WTC11 (cell line): ENCODE results near the gene FCN2. TPM values are rescaled to one million over a fixed set of nuclear protein-coding genes. Genes with fewer than 3 reads are reported as not detected.

ENCODE experiments used
- ATAC-seq: fragments of 200-7000 bp; cut with Tn5 transposase; 2 replicates; pipeline ENCODE4 v1.10.0; 2021; ENCODE audit warnings: mild to moderate bottlenecking, moderate library complexity
- CTCF ChIA-PET: fragments of 300-600 bp; sonication (Branson Sonifier 250); formaldehyde crosslinking; loops from one replicate; lab custom pipeline; 2021; ENCODE audit warnings: antibody characterized with exemption; lab: Charles Lee
- POLR2A ChIA-PET: fragments of 350-600 bp; sonication (Branson Sonifier 250); formaldehyde crosslinking; loops from one replicate; lab custom pipeline; 2021; ENCODE audit warnings: antibody characterized with exemption; lab: Charles Lee
- DNase-seq: peaks from one replicate; pipeline ENCODE4 v3.0.0; 2021; ENCODE audit warnings: low spot score
- H3K27ac Mint-ChIP-seq: 2 replicates; pipeline ENCODE4 v1.8.0; 2021; ENCODE audit warnings: mixed read lengths
- H3K27me3 Mint-ChIP-seq: 2 replicates; pipeline ENCODE4 v1.8.0; 2021; ENCODE audit warnings: low read depth, mild to moderate bottlenecking, moderate library complexity, mixed read lengths
- H3K36me3 Mint-ChIP-seq: 2 replicates; pipeline ENCODE4 v1.8.0; 2021; ENCODE audit warnings: mixed read lengths
- H3K4me1 Mint-ChIP-seq: 2 replicates; pipeline ENCODE4 v1.8.0; 2022; ENCODE audit warnings: mixed read lengths
- H3K4me3 Mint-ChIP-seq: 2 replicates; pipeline ENCODE4 v1.8.0; 2021; ENCODE audit warnings: mild to moderate bottlenecking, moderate library complexity, mixed read lengths
- H3K9me3 Mint-ChIP-seq: 2 replicates; pipeline ENCODE4 v1.8.0; 2021; ENCODE audit warnings: mixed read lengths
- ETV6 ChIP-seq: sonication (generic); formaldehyde crosslinking; IDR thresholded peaks from 2 replicates; pipeline ENCODE4 v1.8.1; 2022; ENCODE audit warnings: mild to moderate bottlenecking, missing genetic modification reagents
- FOXJ3 ChIP-seq: sonication (generic); formaldehyde crosslinking; IDR thresholded peaks from 2 replicates; pipeline ENCODE4 v1.9.0; 2021; ENCODE audit warnings: missing genetic modification reagents, mild to moderate bottlenecking, borderline replicate concordance
- GABPB1 ChIP-seq: sonication (generic); formaldehyde crosslinking; IDR thresholded peaks from 2 replicates; pipeline ENCODE4 v1.8.1; 2023; ENCODE audit warnings: mild to moderate bottlenecking, missing genetic modification reagents
- NFATC4 ChIP-seq: fragments of 250-450 bp; sonication (Bioruptor Pico); IDR thresholded peaks from 2 replicates; pipeline ENCODE4 v1.9.0; 2021; ENCODE audit warnings: mild to moderate bottlenecking
- NR2C2 ChIP-seq: sonication (generic); formaldehyde crosslinking; IDR thresholded peaks from 2 replicates; pipeline ENCODE4 v1.8.0; 2022; ENCODE audit warnings: mild to moderate bottlenecking, missing genetic modification reagents
- NR3C1 ChIP-seq: sonication (generic); formaldehyde crosslinking; conservative IDR thresholded peaks from 2 replicates; pipeline ENCODE4 v1.8.1; 2023; ENCODE audit warnings: low read depth, mild to moderate bottlenecking, missing genetic modification reagents
- OVOL2 ChIP-seq: fragments of 250-450 bp; sonication (Bioruptor Pico); IDR thresholded peaks from 2 replicates; pipeline ENCODE4 v1.9.0; 2021; ENCODE audit warnings: mild to moderate bottlenecking, borderline replicate concordance
- RELA ChIP-seq: sonication (generic); formaldehyde crosslinking; IDR thresholded peaks from 2 replicates; pipeline ENCODE4 v1.8.1; 2022; ENCODE audit warnings: missing genetic modification reagents, mild to moderate bottlenecking, borderline replicate concordance
- RORB ChIP-seq: fragments of 250-450 bp; sonication (Bioruptor Pico); IDR thresholded peaks from 2 replicates; pipeline ENCODE4 v1.9.0; 2021; ENCODE audit warnings: mild to moderate bottlenecking
- SOX15 ChIP-seq: fragments of 250-450 bp; sonication (Bioruptor Pico); IDR thresholded peaks from 2 replicates; pipeline ENCODE4 v1.9.0; 2021; ENCODE audit warnings: mild to moderate bottlenecking
- TP53 ChIP-seq: sonication (generic); formaldehyde crosslinking; IDR thresholded peaks from 2 replicates; pipeline ENCODE4 v1.8.1; 2023; ENCODE audit warnings: mild to moderate bottlenecking, missing genetic modification reagents
- ZBTB21 ChIP-seq: sonication (generic); formaldehyde crosslinking; IDR thresholded peaks from 2 replicates; pipeline ENCODE4 v1.8.1; 2023; ENCODE audit warnings: mild to moderate bottlenecking, missing genetic modification reagents, borderline replicate concordance
- ZNF121 ChIP-seq: sonication (generic); formaldehyde crosslinking; IDR thresholded peaks from 2 replicates; pipeline ENCODE4 v1.8.0; 2023; ENCODE audit warnings: missing genetic modification reagents
- ZNF138 ChIP-seq: sonication (generic); formaldehyde crosslinking; conservative IDR thresholded peaks from 2 replicates; pipeline ENCODE4 v1.8.1; 2022; ENCODE audit warnings: mild to moderate bottlenecking, moderate library complexity, missing genetic modification reagents
- ZNF232 ChIP-seq: sonication (generic); formaldehyde crosslinking; IDR thresholded peaks from 2 replicates; pipeline ENCODE4 v1.8.0; 2022; ENCODE audit warnings: mild to moderate bottlenecking, missing genetic modification reagents
- ZNF423 ChIP-seq: fragments of 250-450 bp; sonication (Bioruptor Pico); IDR thresholded peaks from 2 replicates; pipeline ENCODE4 v2.1.2; 2022; ENCODE audit warnings: mild to moderate bottlenecking, moderate library complexity
- total RNA-seq: library from RNA; stranded (reverse); gene quantifications from 3 replicates; pipeline ENCODE4 v1.2.3, GENCODE V29; 2021
- TF ChIP-seq, protein P1 (sequence below): sonication (generic); formaldehyde crosslinking; IDR thresholded peaks from 2 replicates; pipeline ENCODE4 v1.8.0; 2022; ENCODE audit warnings: mild to moderate bottlenecking, missing genetic modification reagents
- TF ChIP-seq, protein P2 (sequence below): sonication (generic); formaldehyde crosslinking; IDR thresholded peaks from 2 replicates; pipeline ENCODE4 v1.8.0; 2022; ENCODE audit warnings: missing genetic modification reagents
- TF ChIP-seq, protein P3 (sequence below): fragments of 250-450 bp; sonication (Bioruptor Pico); IDR thresholded peaks from 2 replicates; pipeline ENCODE4 v1.9.0; 2021; ENCODE audit warnings: mild to moderate bottlenecking
- TF ChIP-seq, protein P4 (sequence below): sonication (generic); formaldehyde crosslinking; IDR thresholded peaks from 2 replicates; pipeline ENCODE4 v1.8.1; 2023; ENCODE audit warnings: mild to moderate bottlenecking, missing genetic modification reagents
- TF ChIP-seq, protein P5 (sequence below): fragments of 250-450 bp; sonication (Bioruptor Pico); IDR thresholded peaks from 2 replicates; pipeline ENCODE4 v1.9.0; 2021; ENCODE audit warnings: mild to moderate bottlenecking, borderline replicate concordance

Gene FCN2
- total RNA-seq, 1 experiment from 2014 or later = not detected

DNA sequence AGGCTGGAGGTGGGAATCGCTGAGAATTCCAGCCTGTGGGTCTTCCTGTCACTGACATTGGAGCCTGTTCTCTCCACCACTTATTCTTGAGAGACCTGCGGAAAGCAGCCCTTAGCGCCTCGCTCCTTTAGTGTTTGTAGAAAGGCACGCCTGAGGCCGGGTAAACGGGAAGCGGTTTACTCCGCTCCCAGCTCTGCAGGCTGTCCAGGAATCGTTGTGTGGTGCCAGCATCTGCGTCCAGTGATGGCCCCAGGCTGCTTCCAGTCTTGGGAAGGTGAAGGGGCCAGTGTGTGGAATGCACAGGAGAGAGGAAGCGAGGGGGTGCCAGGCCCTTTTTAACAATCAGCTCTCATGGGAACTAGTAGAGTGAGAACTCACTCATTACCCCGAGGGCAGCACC, 44.6 kb upstream of the FCN2 start:
- TF ChIP-seq RORB (CRISPR knock-in tag) (no peak), ZNF121 (CRISPR knock-in tag) (no peak), GABPB1 (CRISPR knock-in tag) (no peak), SOX15 (CRISPR knock-in tag) (no peak), OVOL2 (CRISPR knock-in tag) (no peak), NR2C2 (CRISPR knock-in tag) (no peak), ZBTB21 (CRISPR knock-in tag) (no peak), ZNF423 (CRISPR knock-in tag) (no peak), RELA (CRISPR knock-in tag) (no peak), NFATC4 (no peak), ZNF232 (CRISPR knock-in tag) (no peak), NR3C1 (CRISPR knock-in tag) (no peak)
- TF ChIP-seq, protein P1, sequence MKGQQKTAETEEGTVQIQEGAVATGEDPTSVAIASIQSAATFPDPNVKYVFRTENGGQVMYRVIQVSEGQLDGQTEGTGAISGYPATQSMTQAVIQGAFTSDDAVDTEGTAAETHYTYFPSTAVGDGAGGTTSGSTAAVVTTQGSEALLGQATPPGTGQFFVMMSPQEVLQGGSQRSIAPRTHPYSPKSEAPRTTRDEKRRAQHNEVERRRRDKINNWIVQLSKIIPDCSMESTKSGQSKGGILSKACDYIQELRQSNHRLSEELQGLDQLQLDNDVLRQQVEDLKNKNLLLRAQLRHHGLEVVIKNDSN (CRISPR knock-in tag) = no peak
- TF ChIP-seq, protein P2, sequence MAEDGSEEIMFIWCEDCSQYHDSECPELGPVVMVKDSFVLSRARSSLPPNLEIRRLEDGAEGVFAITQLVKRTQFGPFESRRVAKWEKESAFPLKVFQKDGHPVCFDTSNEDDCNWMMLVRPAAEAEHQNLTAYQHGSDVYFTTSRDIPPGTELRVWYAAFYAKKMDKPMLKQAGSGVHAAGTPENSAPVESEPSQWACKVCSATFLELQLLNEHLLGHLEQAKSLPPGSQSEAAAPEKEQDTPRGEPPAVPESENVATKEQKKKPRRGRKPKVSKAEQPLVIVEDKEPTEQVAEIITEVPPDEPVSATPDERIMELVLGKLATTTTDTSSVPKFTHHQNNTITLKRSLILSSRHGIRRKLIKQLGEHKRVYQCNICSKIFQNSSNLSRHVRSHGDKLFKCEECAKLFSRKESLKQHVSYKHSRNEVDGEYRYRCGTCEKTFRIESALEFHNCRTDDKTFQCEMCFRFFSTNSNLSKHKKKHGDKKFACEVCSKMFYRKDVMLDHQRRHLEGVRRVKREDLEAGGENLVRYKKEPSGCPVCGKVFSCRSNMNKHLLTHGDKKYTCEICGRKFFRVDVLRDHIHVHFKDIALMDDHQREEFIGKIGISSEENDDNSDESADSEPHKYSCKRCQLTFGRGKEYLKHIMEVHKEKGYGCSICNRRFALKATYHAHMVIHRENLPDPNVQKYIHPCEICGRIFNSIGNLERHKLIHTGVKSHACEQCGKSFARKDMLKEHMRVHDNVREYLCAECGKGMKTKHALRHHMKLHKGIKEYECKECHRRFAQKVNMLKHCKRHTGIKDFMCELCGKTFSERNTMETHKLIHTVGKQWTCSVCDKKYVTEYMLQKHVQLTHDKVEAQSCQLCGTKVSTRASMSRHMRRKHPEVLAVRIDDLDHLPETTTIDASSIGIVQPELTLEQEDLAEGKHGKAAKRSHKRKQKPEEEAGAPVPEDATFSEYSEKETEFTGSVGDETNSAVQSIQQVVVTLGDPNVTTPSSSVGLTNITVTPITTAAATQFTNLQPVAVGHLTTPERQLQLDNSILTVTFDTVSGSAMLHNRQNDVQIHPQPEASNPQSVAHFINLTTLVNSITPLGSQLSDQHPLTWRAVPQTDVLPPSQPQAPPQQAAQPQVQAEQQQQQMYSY = no peak
- TF ChIP-seq, all 79 proteins: peak for 0
- CTCF ChIA-PET = interaction anchor here (0.5 to 1.9 kb wide), 2 partner anchors 54 to 57 kb away, joined by 3 to 6 read pairs; no protein-coding TSS in a partner anchor
- H3K27ac Mint-ChIP-seq = no peak overlapping the region
- POLR2A ChIA-PET = no interaction called here
- H3K4me1 Mint-ChIP-seq = no peaks in the 10 kb centered on the region
- no peak for DNase-seq
- ATAC-seq = no peak
- H3K27me3 Mint-ChIP-seq = no peaks in the 10 kb centered on the region
- H3K4me3 Mint-ChIP-seq = no peak overlapping the region
- H3K9me3 Mint-ChIP-seq = no peaks in the 10 kb centered on the region
- H3K36me3 Mint-ChIP-seq = no peaks in the 10 kb centered on the region

DNA sequence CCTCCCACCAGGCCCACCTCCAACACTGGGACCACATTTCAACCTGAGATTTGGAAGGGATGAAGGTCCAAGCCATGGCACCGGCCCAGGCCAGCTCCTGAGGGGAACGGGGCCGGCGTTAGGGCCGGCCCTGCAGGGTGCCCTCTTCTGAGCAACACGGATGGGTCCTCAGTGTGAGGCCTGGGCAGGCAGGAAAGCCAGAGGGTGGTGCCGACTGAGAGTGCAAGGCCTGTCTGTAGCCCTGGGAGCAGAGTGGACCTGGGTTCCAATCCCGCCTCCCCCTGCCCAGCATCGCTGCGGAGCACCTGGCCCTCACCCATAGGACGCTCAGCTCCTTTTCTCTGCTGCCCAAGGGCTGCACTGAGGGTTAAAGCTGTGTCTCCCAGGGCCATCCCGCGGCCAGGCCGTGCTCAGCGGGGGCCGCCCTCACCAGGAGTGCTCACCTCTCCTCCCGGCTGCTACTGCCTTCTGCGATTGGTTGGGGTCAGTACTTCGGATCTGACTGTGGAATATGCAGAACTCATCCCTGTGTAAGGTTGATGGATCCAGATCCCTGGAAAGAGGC, 44.1 kb upstream of the FCN2 start:
- CTCF ChIA-PET = interaction anchor here (0.5 to 1.9 kb wide), 2 partner anchors 54 to 57 kb away, joined by 3 to 6 read pairs; no protein-coding TSS in a partner anchor
- TF ChIP-seq FOXJ3 (no peak), ZNF121 (CRISPR knock-in tag) (no peak), NFATC4 (no peak), ETV6 (CRISPR knock-in tag) (no peak), TP53 (CRISPR knock-in tag) (no peak), ZNF138 (CRISPR knock-in tag) (no peak)
- TF ChIP-seq, protein P3, sequence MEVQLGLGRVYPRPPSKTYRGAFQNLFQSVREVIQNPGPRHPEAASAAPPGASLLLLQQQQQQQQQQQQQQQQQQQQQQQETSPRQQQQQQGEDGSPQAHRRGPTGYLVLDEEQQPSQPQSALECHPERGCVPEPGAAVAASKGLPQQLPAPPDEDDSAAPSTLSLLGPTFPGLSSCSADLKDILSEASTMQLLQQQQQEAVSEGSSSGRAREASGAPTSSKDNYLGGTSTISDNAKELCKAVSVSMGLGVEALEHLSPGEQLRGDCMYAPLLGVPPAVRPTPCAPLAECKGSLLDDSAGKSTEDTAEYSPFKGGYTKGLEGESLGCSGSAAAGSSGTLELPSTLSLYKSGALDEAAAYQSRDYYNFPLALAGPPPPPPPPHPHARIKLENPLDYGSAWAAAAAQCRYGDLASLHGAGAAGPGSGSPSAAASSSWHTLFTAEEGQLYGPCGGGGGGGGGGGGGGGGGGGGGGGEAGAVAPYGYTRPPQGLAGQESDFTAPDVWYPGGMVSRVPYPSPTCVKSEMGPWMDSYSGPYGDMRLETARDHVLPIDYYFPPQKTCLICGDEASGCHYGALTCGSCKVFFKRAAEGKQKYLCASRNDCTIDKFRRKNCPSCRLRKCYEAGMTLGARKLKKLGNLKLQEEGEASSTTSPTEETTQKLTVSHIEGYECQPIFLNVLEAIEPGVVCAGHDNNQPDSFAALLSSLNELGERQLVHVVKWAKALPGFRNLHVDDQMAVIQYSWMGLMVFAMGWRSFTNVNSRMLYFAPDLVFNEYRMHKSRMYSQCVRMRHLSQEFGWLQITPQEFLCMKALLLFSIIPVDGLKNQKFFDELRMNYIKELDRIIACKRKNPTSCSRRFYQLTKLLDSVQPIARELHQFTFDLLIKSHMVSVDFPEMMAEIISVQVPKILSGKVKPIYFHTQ (CRISPR knock-in tag) = no peak
- TF ChIP-seq, protein P4, sequence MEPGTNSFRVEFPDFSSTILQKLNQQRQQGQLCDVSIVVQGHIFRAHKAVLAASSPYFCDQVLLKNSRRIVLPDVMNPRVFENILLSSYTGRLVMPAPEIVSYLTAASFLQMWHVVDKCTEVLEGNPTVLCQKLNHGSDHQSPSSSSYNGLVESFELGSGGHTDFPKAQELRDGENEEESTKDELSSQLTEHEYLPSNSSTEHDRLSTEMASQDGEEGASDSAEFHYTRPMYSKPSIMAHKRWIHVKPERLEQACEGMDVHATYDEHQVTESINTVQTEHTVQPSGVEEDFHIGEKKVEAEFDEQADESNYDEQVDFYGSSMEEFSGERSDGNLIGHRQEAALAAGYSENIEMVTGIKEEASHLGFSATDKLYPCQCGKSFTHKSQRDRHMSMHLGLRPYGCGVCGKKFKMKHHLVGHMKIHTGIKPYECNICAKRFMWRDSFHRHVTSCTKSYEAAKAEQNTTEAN (CRISPR knock-in tag) = no peak
- TF ChIP-seq, protein P5, sequence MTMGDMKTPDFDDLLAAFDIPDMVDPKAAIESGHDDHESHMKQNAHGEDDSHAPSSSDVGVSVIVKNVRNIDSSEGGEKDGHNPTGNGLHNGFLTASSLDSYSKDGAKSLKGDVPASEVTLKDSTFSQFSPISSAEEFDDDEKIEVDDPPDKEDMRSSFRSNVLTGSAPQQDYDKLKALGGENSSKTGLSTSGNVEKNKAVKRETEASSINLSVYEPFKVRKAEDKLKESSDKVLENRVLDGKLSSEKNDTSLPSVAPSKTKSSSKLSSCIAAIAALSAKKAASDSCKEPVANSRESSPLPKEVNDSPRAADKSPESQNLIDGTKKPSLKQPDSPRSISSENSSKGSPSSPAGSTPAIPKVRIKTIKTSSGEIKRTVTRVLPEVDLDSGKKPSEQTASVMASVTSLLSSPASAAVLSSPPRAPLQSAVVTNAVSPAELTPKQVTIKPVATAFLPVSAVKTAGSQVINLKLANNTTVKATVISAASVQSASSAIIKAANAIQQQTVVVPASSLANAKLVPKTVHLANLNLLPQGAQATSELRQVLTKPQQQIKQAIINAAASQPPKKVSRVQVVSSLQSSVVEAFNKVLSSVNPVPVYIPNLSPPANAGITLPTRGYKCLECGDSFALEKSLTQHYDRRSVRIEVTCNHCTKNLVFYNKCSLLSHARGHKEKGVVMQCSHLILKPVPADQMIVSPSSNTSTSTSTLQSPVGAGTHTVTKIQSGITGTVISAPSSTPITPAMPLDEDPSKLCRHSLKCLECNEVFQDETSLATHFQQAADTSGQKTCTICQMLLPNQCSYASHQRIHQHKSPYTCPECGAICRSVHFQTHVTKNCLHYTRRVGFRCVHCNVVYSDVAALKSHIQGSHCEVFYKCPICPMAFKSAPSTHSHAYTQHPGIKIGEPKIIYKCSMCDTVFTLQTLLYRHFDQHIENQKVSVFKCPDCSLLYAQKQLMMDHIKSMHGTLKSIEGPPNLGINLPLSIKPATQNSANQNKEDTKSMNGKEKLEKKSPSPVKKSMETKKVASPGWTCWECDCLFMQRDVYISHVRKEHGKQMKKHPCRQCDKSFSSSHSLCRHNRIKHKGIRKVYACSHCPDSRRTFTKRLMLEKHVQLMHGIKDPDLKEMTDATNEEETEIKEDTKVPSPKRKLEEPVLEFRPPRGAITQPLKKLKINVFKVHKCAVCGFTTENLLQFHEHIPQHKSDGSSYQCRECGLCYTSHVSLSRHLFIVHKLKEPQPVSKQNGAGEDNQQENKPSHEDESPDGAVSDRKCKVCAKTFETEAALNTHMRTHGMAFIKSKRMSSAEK (CRISPR knock-in tag) = no peak
- no peak for ATAC-seq
- Mint-ChIP-seq H3K27ac (no peak overlapping the region; the same call in 1 of the 2 replicates), H3K27me3 (no peaks in the 10 kb centered on the region), H3K36me3 (no peaks in the 10 kb centered on the region), H3K4me3 (no peak overlapping the region), H3K9me3 (no peaks in the 10 kb centered on the region), H3K4me1 (no peaks in the 10 kb centered on the region)
- DNase-seq = no peak
- POLR2A ChIA-PET = no interaction called here
